22Rv1 (cell line): Measurements from ENCODE around the gene RGS16.

Experiments
- H3K27ac ChIP-seq: fragments of 450-650 bp; 2 replicates; pipeline ENCODE4 v1.5.1; 2017
- CTCF ChIP-seq: fragments of 450-650 bp; IDR thresholded peaks from 2 replicates; pipeline ENCODE4 v1.5.1; 2017; ENCODE audit warnings: mild to moderate bottlenecking
- ZFX ChIP-seq: fragments of 450-650 bp; IDR thresholded peaks from 2 replicates; pipeline ENCODE4 v1.6.1; 2017; ENCODE audit warnings: antibody characterized with exemption, borderline replicate concordance

Gene RGS16

GRCh38 chr1:182625024-182625423 is 20.8 kb upstream of the RGS16 start:
- no peak overlapping the region for H3K27ac ChIP-seq
- TF ChIP-seq CTCF: no peak
- TF ChIP-seq ZFX: no peak

- TF ChIP-seq CTCF (no peak), ZFX (no peak)
- H3K27ac ChIP-seq: no peak overlapping the region
Measured at GRCh38 chr1:182624577-182624976, 20.4 kb upstream of the RGS16 start.

GRCh38 chr1:182622901-182623528 is 18.8 kb upstream of the RGS16 start:
- TF ChIP-seq CTCF (no peak), ZFX (no peak)
- no peak overlapping the region for H3K27ac ChIP-seq

- H3K27ac ChIP-seq: no peak overlapping the region
- TF ChIP-seq CTCF (no peak), ZFX (no peak)
Measured at GRCh38 chr1:182621906-182622305, 17.7 kb upstream of the RGS16 start.

GRCh38 chr1:182620924-182621585 is 16.9 kb upstream of the RGS16 start:
- H3K27ac ChIP-seq: no peak overlapping the region
- no peak for TF ChIP-seq CTCF
- no peak for TF ChIP-seq ZFX

GRCh38 chr1:182617734-182618351 is 13.7 kb upstream of the RGS16 start:
- no peak overlapping the region for H3K27ac ChIP-seq
- TF ChIP-seq CTCF: no peak
- TF ChIP-seq ZFX: no peak

- TF ChIP-seq CTCF (no peak), ZFX (no peak)
- no peak overlapping the region for H3K27ac ChIP-seq
Measured at GRCh38 chr1:182617014-182617429, 12.8 kb upstream of the RGS16 start.
